Measurements from ENCODE around the gene CYP26B1.

CYP26B1 gene

GRCh38 chr2:72176281-72176680 lies 28.6 kb upstream of the CYP26B1 start:
- H3K27me3 ChIP-seq (ENCODE audit: control insufficient read depth in 1 of 2, insufficient read depth in 2 of 2, low read length in 2 of 2) = no peaks in the 10 kb centered on the region

GRCh38 chr2:72175636-72176035 lies 28.0 kb upstream of the CYP26B1 start:
- Histone ChIP-seq H3K27me3 (ENCODE audit: control insufficient read depth in 1 of 2, insufficient read depth in 2 of 2, low read length in 2 of 2) (no peaks in the 10 kb centered on the region), H3K36me3 (ENCODE audit: control insufficient read depth in 2 of 2, insufficient read depth in 2 of 2, low read length in 2 of 2) (peaks cover 15 to 24% of the 10 kb centered on the region in 2 donors), H3K9me3 (ENCODE audit: control insufficient read depth in 2 of 2, low read length in 2 of 2) (no peaks in the 10 kb centered on the region), H3K27ac (ENCODE audit: low read length) (no peak overlapping the region), H3K4me3 (ENCODE audit: low read length in 2 of 2) (no peak overlapping the region), H3K4me1 (ENCODE audit: control insufficient read depth, insufficient read depth, low read length) (no peaks in the 10 kb centered on the region), H3K9ac (ENCODE audit: low read length in 2 of 2) (no peak overlapping the region)

More at GRCh38 chr2:72176281-72176680, 28.6 kb upstream of the CYP26B1 start:
- Histone ChIP-seq H3K9me3 (ENCODE audit: control insufficient read depth in 2 of 2, low read length in 2 of 2) (no peaks in the 10 kb centered on the region), H3K36me3 (ENCODE audit: control insufficient read depth in 2 of 2, insufficient read depth in 2 of 2, low read length in 2 of 2) (peaks cover 15 to 24% of the 10 kb centered on the region in 2 donors), H3K4me1 (ENCODE audit: control insufficient read depth, insufficient read depth, low read length) (no peaks in the 10 kb centered on the region), H3K4me3 (ENCODE audit: low read length in 2 of 2) (no peak overlapping the region), H3K9ac (ENCODE audit: low read length in 2 of 2) (no peak overlapping the region), H3K27ac (ENCODE audit: low read length) (no peak overlapping the region)

- H3K4me1 ChIP-seq (ENCODE audit: control insufficient read depth, insufficient read depth, low read length) = no peaks in the 10 kb centered on the region
- H3K27ac ChIP-seq (ENCODE audit: low read length) = no peak overlapping the region
- no peaks in the 10 kb centered on the region for H3K27me3 ChIP-seq (ENCODE audit: control insufficient read depth in 1 of 2, insufficient read depth in 2 of 2, low read length in 2 of 2)
- no peaks in the 10 kb centered on the region for H3K9me3 ChIP-seq (ENCODE audit: control insufficient read depth in 2 of 2, low read length in 2 of 2)
- H3K9ac ChIP-seq (ENCODE audit: low read length in 2 of 2) = no peak overlapping the region
- H3K4me3 ChIP-seq (ENCODE audit: low read length in 2 of 2) = no peak overlapping the region
- H3K36me3 ChIP-seq (ENCODE audit: control insufficient read depth in 2 of 2, insufficient read depth in 2 of 2, low read length in 2 of 2) = peaks cover 9 to 18% of the 10 kb centered on the region in 2 donors
These were observed 26.1 kb upstream of the CYP26B1 start for GRCh38 chr2:72173640-72174321.

- no peaks in the 10 kb centered on the region for H3K4me1 ChIP-seq (ENCODE audit: control insufficient read depth, insufficient read depth, low read length)
- peaks cover 4 to 10% of the 10 kb centered on the region in 2 donors for H3K36me3 ChIP-seq (ENCODE audit: control insufficient read depth in 2 of 2, insufficient read depth in 2 of 2, low read length in 2 of 2)
- H3K9me3 ChIP-seq (ENCODE audit: control insufficient read depth in 2 of 2, low read length in 2 of 2) = no peaks in the 10 kb centered on the region
- no peak overlapping the region for H3K4me3 ChIP-seq (ENCODE audit: low read length in 2 of 2)
- H3K27ac ChIP-seq (ENCODE audit: low read length) = no peak overlapping the region
- H3K9ac ChIP-seq (ENCODE audit: low read length in 2 of 2) = no peak overlapping the region
- H3K27me3 ChIP-seq (ENCODE audit: control insufficient read depth in 1 of 2, insufficient read depth in 2 of 2, low read length in 2 of 2) = no peaks in the 10 kb centered on the region
These were observed 24.8 kb upstream of the CYP26B1 start for GRCh38 chr2:72172478-72172877.

- no peak overlapping the region for H3K4me3 ChIP-seq (ENCODE audit: low read length in 2 of 2)
- H3K27me3 ChIP-seq (ENCODE audit: control insufficient read depth in 1 of 2, insufficient read depth in 2 of 2, low read length in 2 of 2) = no peaks in the 10 kb centered on the region
- no peak overlapping the region for H3K9ac ChIP-seq (ENCODE audit: low read length in 2 of 2)
- H3K27ac ChIP-seq (ENCODE audit: low read length) = no peak overlapping the region
- no peaks in the 10 kb centered on the region for H3K9me3 ChIP-seq (ENCODE audit: control insufficient read depth in 2 of 2, low read length in 2 of 2)
- no peaks in the 10 kb centered on the region for H3K36me3 ChIP-seq (ENCODE audit: control insufficient read depth in 2 of 2, insufficient read depth in 2 of 2, low read length in 2 of 2)
- no peaks in the 10 kb centered on the region for H3K4me1 ChIP-seq (ENCODE audit: control insufficient read depth, insufficient read depth, low read length)
These were observed 18.6 kb upstream of the CYP26B1 start for GRCh38 chr2:72166279-72166678.

- no peaks in the 10 kb centered on the region for H3K27me3 ChIP-seq (ENCODE audit: control insufficient read depth in 1 of 2, insufficient read depth in 2 of 2, low read length in 2 of 2)
- no peak overlapping the region for H3K4me3 ChIP-seq (ENCODE audit: low read length in 2 of 2)
- H3K9me3 ChIP-seq (ENCODE audit: control insufficient read depth in 2 of 2, low read length in 2 of 2) = no peaks in the 10 kb centered on the region
- no peaks in the 10 kb centered on the region for H3K4me1 ChIP-seq (ENCODE audit: control insufficient read depth, insufficient read depth, low read length)
- H3K9ac ChIP-seq (ENCODE audit: low read length in 2 of 2) = no peak overlapping the region
- H3K27ac ChIP-seq (ENCODE audit: low read length) = no peak overlapping the region
- H3K36me3 ChIP-seq (ENCODE audit: control insufficient read depth in 2 of 2, insufficient read depth in 2 of 2, low read length in 2 of 2) = no peaks in the 10 kb centered on the region
These were observed 18.1 kb upstream of the CYP26B1 start for GRCh38 chr2:72165792-72166191.

GRCh38 chr2:72162574-72162973 lies 14.9 kb upstream of the CYP26B1 start:
- no peaks in the 10 kb centered on the region for H3K36me3 ChIP-seq (ENCODE audit: control insufficient read depth in 2 of 2, insufficient read depth in 2 of 2, low read length in 2 of 2)
- no peaks in the 10 kb centered on the region for H3K4me1 ChIP-seq (ENCODE audit: control insufficient read depth, insufficient read depth, low read length)
- no peak overlapping the region for H3K4me3 ChIP-seq (ENCODE audit: low read length in 2 of 2)
- no peaks in the 10 kb centered on the region for H3K9me3 ChIP-seq (ENCODE audit: control insufficient read depth in 2 of 2, low read length in 2 of 2)
- H3K27me3 ChIP-seq (ENCODE audit: control insufficient read depth in 1 of 2, insufficient read depth in 2 of 2, low read length in 2 of 2) = peaks cover 14 to 15% of the 10 kb centered on the region in 2 donors
- H3K9ac ChIP-seq (ENCODE audit: low read length in 2 of 2) = no peak overlapping the region
- H3K27ac ChIP-seq (ENCODE audit: low read length) = no peak overlapping the region

GRCh38 chr2:72159211-72159993 lies 11.7 kb upstream of the CYP26B1 start:
- no peaks in the 10 kb centered on the region for H3K36me3 ChIP-seq (ENCODE audit: control insufficient read depth in 2 of 2, insufficient read depth in 2 of 2, low read length in 2 of 2)
- H3K4me1 ChIP-seq (ENCODE audit: control insufficient read depth, insufficient read depth, low read length) = no peaks in the 10 kb centered on the region
- no peak overlapping the region for H3K27ac ChIP-seq (ENCODE audit: low read length)
- H3K4me3 ChIP-seq (ENCODE audit: low read length in 2 of 2) = no peak overlapping the region
- H3K9ac ChIP-seq (ENCODE audit: low read length in 2 of 2) = no peak overlapping the region
- H3K9me3 ChIP-seq (ENCODE audit: control insufficient read depth in 2 of 2, low read length in 2 of 2) = no peaks in the 10 kb centered on the region
- peaks cover 24 to 34% of the 10 kb centered on the region in 2 donors for H3K27me3 ChIP-seq (ENCODE audit: control insufficient read depth in 1 of 2, insufficient read depth in 2 of 2, low read length in 2 of 2)

GRCh38 chr2:72157871-72158771 lies 10.5 kb upstream of the CYP26B1 start:
- H3K9ac ChIP-seq (ENCODE audit: low read length in 2 of 2) = no peak overlapping the region
- no peak overlapping the region for H3K4me3 ChIP-seq (ENCODE audit: low read length in 2 of 2)
- no peaks in the 10 kb centered on the region for H3K9me3 ChIP-seq (ENCODE audit: control insufficient read depth in 2 of 2, low read length in 2 of 2)
- H3K27ac ChIP-seq (ENCODE audit: low read length) = no peak overlapping the region
- peaks cover 26 to 42% of the 10 kb centered on the region in 2 donors for H3K27me3 ChIP-seq (ENCODE audit: control insufficient read depth in 1 of 2, insufficient read depth in 2 of 2, low read length in 2 of 2)
- no peaks in the 10 kb centered on the region for H3K4me1 ChIP-seq (ENCODE audit: control insufficient read depth, insufficient read depth, low read length)
- no peaks in the 10 kb centered on the region for H3K36me3 ChIP-seq (ENCODE audit: control insufficient read depth in 2 of 2, insufficient read depth in 2 of 2, low read length in 2 of 2)

GRCh38 chr2:72156872-72157271 lies 9.2 kb upstream of the CYP26B1 start:
- Histone ChIP-seq H3K36me3 (ENCODE audit: control insufficient read depth in 2 of 2, insufficient read depth in 2 of 2, low read length in 2 of 2) (no peaks in the 10 kb centered on the region), H3K9me3 (ENCODE audit: control insufficient read depth in 2 of 2, low read length in 2 of 2) (no peaks in the 10 kb centered on the region), H3K9ac (ENCODE audit: low read length in 2 of 2) (no peak overlapping the region), H3K27ac (ENCODE audit: low read length) (no peak overlapping the region), H3K4me3 (ENCODE audit: low read length in 2 of 2) (no peak overlapping the region), H3K4me1 (ENCODE audit: control insufficient read depth, insufficient read depth, low read length) (no peaks in the 10 kb centered on the region), H3K27me3 (ENCODE audit: control insufficient read depth in 1 of 2, insufficient read depth in 2 of 2, low read length in 2 of 2) (peaks cover 28 to 46% of the 10 kb centered on the region in 2 donors)
